Measurements from ENCODE around the gene MYZAP.

DNA sequence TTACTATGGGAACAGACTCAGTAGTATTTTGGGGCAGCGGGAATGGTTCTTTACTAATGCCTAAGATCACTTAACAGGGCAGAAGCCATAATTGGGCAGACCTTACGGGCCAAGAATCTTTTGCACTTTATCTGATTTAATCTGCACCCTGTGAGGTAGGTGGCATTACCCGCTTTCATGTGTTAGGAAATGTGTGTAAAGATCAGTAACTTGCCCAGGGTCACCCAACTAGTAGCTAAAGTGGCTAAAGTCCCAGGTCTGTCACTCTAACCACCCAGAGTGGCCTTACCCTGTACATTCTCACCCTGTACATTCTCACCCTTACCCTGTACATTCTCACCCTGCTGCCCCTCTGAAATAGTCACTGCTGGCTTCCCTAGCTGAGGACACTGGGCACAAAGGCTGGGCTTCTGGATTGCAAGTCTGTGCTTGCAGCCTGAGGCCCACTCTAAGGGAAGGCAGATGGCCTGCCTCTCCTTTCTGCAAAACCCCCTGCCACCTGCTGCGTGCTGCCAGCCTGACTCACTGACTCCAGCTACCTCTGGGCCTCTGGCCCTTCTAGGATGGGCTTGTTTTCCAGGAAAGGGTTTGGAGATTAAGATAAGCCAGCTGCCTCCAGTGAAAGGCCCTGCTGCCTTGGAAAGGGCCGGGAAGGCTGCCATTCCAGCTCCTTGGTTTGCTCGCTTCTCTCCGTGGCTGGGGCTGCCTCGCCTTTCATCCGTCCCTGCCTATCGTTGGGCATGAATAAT, 37.5 kb upstream of the MYZAP start:
- TF ChIP-seq, protein P1, sequence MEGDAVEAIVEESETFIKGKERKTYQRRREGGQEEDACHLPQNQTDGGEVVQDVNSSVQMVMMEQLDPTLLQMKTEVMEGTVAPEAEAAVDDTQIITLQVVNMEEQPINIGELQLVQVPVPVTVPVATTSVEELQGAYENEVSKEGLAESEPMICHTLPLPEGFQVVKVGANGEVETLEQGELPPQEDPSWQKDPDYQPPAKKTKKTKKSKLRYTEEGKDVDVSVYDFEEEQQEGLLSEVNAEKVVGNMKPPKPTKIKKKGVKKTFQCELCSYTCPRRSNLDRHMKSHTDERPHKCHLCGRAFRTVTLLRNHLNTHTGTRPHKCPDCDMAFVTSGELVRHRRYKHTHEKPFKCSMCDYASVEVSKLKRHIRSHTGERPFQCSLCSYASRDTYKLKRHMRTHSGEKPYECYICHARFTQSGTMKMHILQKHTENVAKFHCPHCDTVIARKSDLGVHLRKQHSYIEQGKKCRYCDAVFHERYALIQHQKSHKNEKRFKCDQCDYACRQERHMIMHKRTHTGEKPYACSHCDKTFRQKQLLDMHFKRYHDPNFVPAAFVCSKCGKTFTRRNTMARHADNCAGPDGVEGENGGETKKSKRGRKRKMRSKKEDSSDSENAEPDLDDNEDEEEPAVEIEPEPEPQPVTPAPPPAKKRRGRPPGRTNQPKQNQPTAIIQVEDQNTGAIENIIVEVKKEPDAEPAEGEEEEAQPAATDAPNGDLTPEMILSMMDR (IDR thresholded peaks at IDR 0.05; ENCODE audit: insufficient read depth, low read length): no peak
- TF ChIP-seq POLR2AphosphoS5 (IDR thresholded peaks at IDR 0.05; ENCODE audit: low read depth): no peak

Data from HL-60 (cell line).